NCI-H748 treated with DMSO at 0.1 percent for 48 hours (cell line): ENCODE data around the gene ZG16B.

ENCODE experiments used
- DNase-seq: peaks from one replicate; lab custom pipeline; 2025; lab: John Stamatoyannopoulos, UW

Gene ZG16B

GRCh38 chr16:2867987-2868789, 38.1 kb downstream of the ZG16B start:
- peak; percentile 61 for DNase-seq

- no peak for DNase-seq
These were observed 41.8 kb downstream of the ZG16B start for GRCh38 chr16:2871926-2872325.

- DNase-seq: no peak
These were observed 44.2 kb downstream of the ZG16B start for GRCh38 chr16:2874032-2874911.

GRCh38 chr16:2874912-2875362, 44.8 kb downstream of the ZG16B start:
- peak; percentile 5 for DNase-seq

GRCh38 chr16:2879854-2880508, 49.9 kb downstream of the ZG16B start:
- DNase-seq: no peak
